NT2/D1 (cell line): ENCODE results near the gene ASL.
A peak's percentile ranks its signal among the peaks of the same experiment; 100 is the strongest.

Source experiments
- DNase-seq: peaks from one replicate; pipeline ENCODE4 v3.0.0-alpha.2; 2011; ENCODE audit warnings: low read depth, low spot score
- H3K27me3 ChIP-seq: 2 replicates; pipeline ENCODE4 v1.6.0; 2011; ENCODE audit warnings: mild to moderate bottlenecking; ENCODE audit not compliant: insufficient read length, insufficient read depth
- H3K36me3 ChIP-seq: 2 replicates; pipeline ENCODE4 v1.6.1; 2011; ENCODE audit warnings: mild to moderate bottlenecking, low read length, mixed read lengths; ENCODE audit not compliant: insufficient read depth, insufficient read length
- H3K4me1 ChIP-seq: 2 replicates; pipeline ENCODE4 v1.5.1; 2011; ENCODE audit not compliant: insufficient read depth, insufficient read length
- H3K4me3 ChIP-seq: 2 replicates; pipeline ENCODE4 v1.5.1; 2011; ENCODE audit warnings: low read depth; ENCODE audit not compliant: insufficient read length
- H3K9ac ChIP-seq: 2 replicates; pipeline ENCODE4 v1.6.0; 2011; ENCODE audit warnings: low read depth; ENCODE audit not compliant: insufficient read length
- H3K9me3 ChIP-seq: 2 replicates; pipeline ENCODE4 v1.5.1; 2011; ENCODE audit warnings: mild to moderate bottlenecking, low read length; ENCODE audit not compliant: insufficient read depth
- SUZ12 ChIP-seq: IDR thresholded peaks from 2 replicates; pipeline ENCODE4 v1.6.1; 2011; ENCODE audit not compliant: insufficient read length, insufficient read depth; ENCODE audit errors: extremely low read depth
- YY1 ChIP-seq: IDR thresholded peaks from 2 replicates; pipeline ENCODE4 v1.6.1; 2011; ENCODE audit not compliant: insufficient read length, insufficient read depth
- ZNF274 ChIP-seq: IDR thresholded peaks from 2 replicates; pipeline ENCODE4 v1.6.1; 2011; ENCODE audit warnings: mild to moderate bottlenecking, low read depth, low read length

Gene ASL

GRCh38 chr7:66138994-66139752 lies 63.6 kb downstream of the ASL start:
- no peak for TF ChIP-seq ZNF274
- TF ChIP-seq YY1 = no peak
- Histone ChIP-seq H3K27me3 (no peaks in the 10 kb centered on the region), H3K36me3 (peaks cover 76% of the 10 kb centered on the region), H3K9me3 (no peaks in the 10 kb centered on the region), H3K4me3 (no peak overlapping the region), H3K9ac (no peak overlapping the region), H3K4me1 (no peaks in the 10 kb centered on the region)
- DNase-seq = no peak

- no peaks in the 10 kb centered on the region for H3K4me1 ChIP-seq
- peak; percentile 30 for DNase-seq
- no peak overlapping the region for H3K9ac ChIP-seq
- no peaks in the 10 kb centered on the region for H3K27me3 ChIP-seq
- H3K4me3 ChIP-seq = no peak overlapping the region
- H3K36me3 ChIP-seq = peaks cover 81% of the 10 kb centered on the region
- no peaks in the 10 kb centered on the region for H3K9me3 ChIP-seq
- no peak for TF ChIP-seq YY1
- no peak for TF ChIP-seq ZNF274
- TF ChIP-seq SUZ12 = no peak
Measured at GRCh38 chr7:66140924-66141323, 65.3 kb downstream of the ASL start.

GRCh38 chr7:66142334-66142733 lies 66.7 kb downstream of the ASL start:
- DNase-seq = no peak
- Histone ChIP-seq H3K9ac (no peak overlapping the region), H3K4me3 (no peak overlapping the region), H3K27me3 (no peaks in the 10 kb centered on the region), H3K9me3 (no peaks in the 10 kb centered on the region), H3K36me3 (peaks cover 85% of the 10 kb centered on the region), H3K4me1 (no peaks in the 10 kb centered on the region)
- TF ChIP-seq YY1 = no peak
- TF ChIP-seq SUZ12 = no peak
- TF ChIP-seq ZNF274 = no peak

- Histone ChIP-seq H3K27me3 (no peaks in the 10 kb centered on the region), H3K36me3 (peaks cover 86% of the 10 kb centered on the region), H3K9me3 (no peaks in the 10 kb centered on the region), H3K4me1 (no peaks in the 10 kb centered on the region), H3K9ac (no peak overlapping the region), H3K4me3 (no peak overlapping the region)
- no peak for DNase-seq
- TF ChIP-seq ZNF274 (no peak), SUZ12 (no peak)
Measured at GRCh38 chr7:66142996-66143395, 67.4 kb downstream of the ASL start.
